ENCODE data around the gene SMS.

- TF ChIP-seq CTCF (IDR thresholded peaks at IDR 0.05): no peak
- no peak for TF ChIP-seq POLR2AphosphoS5 (IDR thresholded peaks at IDR 0.05)
These were observed 26.4 kb downstream of the SMS start for GRCh38 chrX:21966866-21967265.

Measured in breast epithelium (tissue), 3 donors.